Fibroblast of pulmonary artery (primary cell): ENCODE results near the gene SNRNP200.

ENCODE experiments used
- DNase-seq: peaks from one replicate; pipeline ENCODE4 v3.0.0-alpha.2; 2010; ENCODE audit warnings: low read depth
- H3K4me3 ChIP-seq: replicated peaks from 2 replicates; pipeline ENCODE4 v1.5.1; 2011; ENCODE audit warnings: low read depth, mild to moderate bottlenecking, control low read depth, low read length, moderate library complexity
- TF ChIP-seq, protein P1 (sequence below): IDR thresholded peaks from 2 replicates; pipeline ENCODE4 v1.5.1; 2011; ENCODE audit warnings: mild to moderate bottlenecking, control low read depth, low read length, inconsistent platforms; ENCODE audit errors: missing control alignments

The SNRNP200 gene

DNA sequence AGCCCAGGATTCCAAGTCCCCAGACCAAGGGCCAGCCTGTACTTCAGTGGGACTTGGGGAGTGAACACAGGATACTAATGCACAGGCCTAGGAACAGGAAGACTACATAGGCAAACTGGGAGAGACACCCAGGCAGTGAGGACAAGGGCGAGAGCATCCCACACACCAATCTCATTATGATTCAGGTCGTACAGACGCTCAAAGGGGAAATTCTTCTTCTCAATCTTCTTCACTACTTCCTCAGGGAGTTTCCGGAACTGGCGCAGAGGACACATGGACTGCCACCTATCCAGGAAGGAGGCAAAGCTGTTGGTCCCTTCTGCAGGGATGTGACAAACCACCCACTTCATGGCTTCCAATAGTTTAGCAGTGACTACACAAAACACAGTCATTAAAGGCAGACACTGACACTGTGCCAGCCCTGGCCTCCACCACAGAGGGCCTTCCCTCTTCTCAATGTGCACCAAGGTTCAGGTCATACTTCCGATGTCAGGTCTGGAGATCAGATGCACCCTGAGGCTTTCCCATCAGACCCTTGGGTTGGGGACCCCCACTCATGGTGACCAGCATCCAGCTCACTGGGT is 18.0 kb downstream of the SNRNP200 start:
- TF ChIP-seq, protein P1, sequence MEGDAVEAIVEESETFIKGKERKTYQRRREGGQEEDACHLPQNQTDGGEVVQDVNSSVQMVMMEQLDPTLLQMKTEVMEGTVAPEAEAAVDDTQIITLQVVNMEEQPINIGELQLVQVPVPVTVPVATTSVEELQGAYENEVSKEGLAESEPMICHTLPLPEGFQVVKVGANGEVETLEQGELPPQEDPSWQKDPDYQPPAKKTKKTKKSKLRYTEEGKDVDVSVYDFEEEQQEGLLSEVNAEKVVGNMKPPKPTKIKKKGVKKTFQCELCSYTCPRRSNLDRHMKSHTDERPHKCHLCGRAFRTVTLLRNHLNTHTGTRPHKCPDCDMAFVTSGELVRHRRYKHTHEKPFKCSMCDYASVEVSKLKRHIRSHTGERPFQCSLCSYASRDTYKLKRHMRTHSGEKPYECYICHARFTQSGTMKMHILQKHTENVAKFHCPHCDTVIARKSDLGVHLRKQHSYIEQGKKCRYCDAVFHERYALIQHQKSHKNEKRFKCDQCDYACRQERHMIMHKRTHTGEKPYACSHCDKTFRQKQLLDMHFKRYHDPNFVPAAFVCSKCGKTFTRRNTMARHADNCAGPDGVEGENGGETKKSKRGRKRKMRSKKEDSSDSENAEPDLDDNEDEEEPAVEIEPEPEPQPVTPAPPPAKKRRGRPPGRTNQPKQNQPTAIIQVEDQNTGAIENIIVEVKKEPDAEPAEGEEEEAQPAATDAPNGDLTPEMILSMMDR, result no peak
- no peak for DNase-seq
- no peak overlapping the region for H3K4me3 ChIP-seq

DNA sequence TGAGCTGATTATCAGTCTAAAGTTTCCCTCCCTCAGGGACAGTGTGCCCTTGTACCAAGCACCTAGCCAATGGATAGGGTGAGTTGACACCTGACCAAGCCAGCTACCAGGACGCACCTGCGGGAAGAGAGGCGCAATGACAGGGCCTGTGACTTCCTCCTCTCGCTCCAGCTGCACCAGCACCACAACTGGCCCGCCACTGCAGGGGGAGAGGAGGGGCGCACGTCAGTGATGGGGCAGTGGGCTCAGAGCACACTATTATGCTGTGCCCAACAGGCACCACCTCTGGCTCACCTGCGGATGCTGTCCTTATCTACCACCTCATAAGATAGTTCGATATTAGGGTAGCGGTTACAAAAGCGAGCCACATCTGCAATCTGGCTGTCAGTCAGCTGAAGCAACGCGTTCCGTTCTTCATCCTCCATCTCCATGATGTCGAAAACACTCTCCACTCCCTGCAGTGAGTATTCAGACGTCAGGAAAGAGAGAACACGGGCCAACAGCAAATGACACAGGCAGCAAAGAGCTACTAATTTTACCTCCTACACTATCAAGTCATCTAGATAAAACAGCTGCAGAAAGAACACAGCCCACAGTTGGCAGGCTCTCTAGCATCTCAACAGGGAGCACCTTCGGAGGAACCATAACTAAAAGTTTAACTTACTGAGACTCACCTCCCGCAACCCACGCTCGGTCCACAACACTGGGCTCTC is 28.4 kb downstream of the SNRNP200 start:
- DNase-seq, result no peak
- no peak overlapping the region for H3K4me3 ChIP-seq
- TF ChIP-seq, protein P1, result no peak

DNA sequence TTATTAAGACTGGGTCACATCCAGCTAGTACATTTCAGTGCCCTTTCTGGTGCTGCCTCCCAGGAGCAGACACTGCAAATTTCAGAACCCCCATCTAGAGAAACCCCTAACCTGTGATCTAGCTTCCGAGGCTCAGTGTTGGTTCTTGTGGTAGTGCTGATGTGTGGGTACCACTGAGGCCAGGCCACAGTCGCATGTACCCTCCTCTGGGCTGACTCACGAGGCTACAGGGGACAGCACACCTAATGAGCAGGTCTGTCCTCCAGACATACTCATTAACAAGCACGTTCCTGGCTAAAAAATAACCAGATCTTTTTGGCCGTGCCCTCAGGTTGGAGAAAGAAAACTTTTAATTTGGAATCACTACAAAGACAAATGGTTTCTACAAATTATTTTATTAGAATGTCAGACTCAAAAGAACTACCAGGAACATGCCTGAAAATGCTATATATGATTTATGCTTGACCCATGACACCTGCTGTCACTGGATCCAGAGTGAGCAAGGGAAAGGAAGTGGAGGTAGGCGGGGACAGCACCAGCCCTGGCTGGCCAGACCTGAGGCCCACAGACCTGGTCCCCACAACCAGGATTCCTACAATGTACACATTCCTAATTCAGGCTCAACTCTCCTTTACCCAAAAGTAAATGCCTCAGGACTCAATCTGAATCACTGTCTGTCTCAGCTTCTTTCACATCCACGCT is 30.8 kb downstream of the SNRNP200 start:
- H3K4me3 ChIP-seq, result no peak overlapping the region
- TF ChIP-seq, protein P1, result no peak
- no peak for DNase-seq

DNA sequence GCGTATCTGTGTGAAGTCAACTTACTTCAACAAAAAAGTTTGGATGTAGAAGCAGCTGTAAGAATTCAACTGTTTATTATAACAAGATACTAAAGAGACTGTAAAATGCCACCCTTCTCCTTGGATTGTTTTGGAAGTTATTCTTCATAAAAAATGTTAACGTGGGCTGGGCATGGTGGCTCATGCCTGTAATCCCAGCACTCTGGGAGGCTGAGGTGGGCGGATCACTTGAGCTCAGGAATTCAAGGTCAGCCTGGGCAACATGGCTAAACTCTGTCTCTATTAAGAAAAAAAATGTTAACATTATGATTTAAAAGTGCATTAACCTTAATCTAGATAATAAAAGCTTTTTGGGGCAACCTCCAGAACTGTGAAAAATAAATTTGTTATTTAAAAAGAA is 31.6 kb downstream of the SNRNP200 start:
- TF ChIP-seq, protein P1, result no peak
- no peak overlapping the region for H3K4me3 ChIP-seq
- no peak for DNase-seq

DNA sequence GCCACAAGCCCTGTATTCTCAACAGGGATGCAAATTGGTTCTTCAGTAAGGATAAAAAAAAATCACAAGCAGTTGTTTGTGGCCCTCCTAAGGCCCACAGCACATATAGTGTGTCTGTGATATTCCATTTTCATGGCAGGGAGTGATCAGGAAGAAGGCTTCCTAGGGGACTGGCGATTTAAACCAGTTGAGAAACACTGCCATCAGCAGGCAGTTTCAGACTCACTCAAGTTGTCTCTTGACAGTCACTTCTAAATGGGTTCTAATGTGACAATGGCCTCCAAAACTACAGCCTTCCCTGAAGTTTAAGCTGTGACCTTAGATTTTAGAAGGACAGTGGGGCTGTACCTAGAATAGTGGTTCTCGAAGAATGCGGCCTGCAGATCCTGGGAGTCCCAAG is 33.4 kb downstream of the SNRNP200 start:
- no peak overlapping the region for H3K4me3 ChIP-seq
- TF ChIP-seq, protein P1, result no peak
- DNase-seq, result no peak

DNA sequence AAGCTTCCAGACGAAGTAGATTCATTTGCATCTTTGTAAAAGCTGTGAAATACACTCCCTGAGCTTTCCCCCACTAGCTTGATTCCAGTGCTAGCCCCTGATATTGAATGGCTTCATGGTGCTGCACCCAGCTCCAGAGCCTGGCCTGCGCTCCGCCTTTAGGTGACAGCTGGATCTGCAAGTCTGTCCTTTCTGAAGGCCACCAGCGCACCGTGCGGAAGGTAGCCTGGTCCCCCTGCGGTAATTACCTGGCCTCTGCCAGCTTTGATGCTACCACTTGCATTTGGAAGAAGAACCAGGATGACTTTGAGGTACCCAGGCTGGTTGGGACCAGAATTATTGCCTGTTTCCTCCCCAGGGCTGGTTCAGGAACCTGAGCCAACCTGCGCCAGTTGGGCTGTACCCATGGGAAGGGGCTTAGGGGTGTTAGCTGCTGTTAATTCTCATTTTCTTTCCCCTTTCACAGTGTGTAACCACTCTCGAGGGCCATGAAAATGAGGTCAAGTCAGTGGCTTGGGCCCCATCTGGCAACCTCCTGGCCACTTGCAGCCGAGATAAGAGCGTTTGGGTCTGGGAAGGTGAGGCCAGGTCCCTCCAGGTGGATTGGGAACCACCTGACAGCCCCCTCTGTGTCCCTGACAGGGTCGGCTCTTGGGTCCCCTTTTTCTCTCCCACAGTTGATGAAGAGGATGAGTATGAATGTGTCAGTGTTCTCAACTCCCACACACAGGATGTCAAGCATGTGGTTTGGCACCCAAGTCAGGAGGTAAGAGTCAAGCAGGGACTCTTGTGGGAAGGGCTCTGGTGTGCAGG is 38.0 kb downstream of the SNRNP200 start:
- DNase-seq, result peak; percentile 50
- TF ChIP-seq, protein P1, result peak; percentile 43
- peak overlapping the region; percentile 79 for H3K4me3 ChIP-seq
